Small intestine (tissue), 7 donors: ENCODE measurements around the gene METTL24. TPM values are rescaled to one million over a fixed set of nuclear protein-coding genes. Genes with fewer than 3 reads are reported as not detected.

Experiments
- DNase-seq, 2 donors: peaks; one replicate each; pipeline versions ENCODE4 v3.0.0 to v3.0.0-alpha.2; 2013
- FAIRE-seq: peaks from 2 replicates; lab custom pipeline; 2012; peaks lifted over from hg19 to GRCh38; lab: Jason Lieb, UNC
- H3K27ac ChIP-seq, 3 donors: one replicate each; pipeline ENCODE4 v1.5.1; 2013; ENCODE audit warnings: low read length in 2 of 3, mild to moderate bottlenecking in 2 of 3, control low read depth in 1 of 3, inconsistent platforms in 1 of 3, low read depth in 1 of 3, moderate library complexity in 1 of 3
- H3K27me3 ChIP-seq, 3 donors: one replicate each; pipeline ENCODE4 v1.6.1; 2013; ENCODE audit warnings: low read length in 3 of 3, inconsistent platforms in 1 of 3; ENCODE audit not compliant: control insufficient read depth in 3 of 3, insufficient read depth in 3 of 3
- H3K36me3 ChIP-seq, 3 donors: one replicate each; pipeline ENCODE4 v1.6.1; 2013; ENCODE audit warnings: low read length in 3 of 3, inconsistent platforms in 1 of 3, low read depth in 1 of 3, mild to moderate bottlenecking in 1 of 3, moderate library complexity in 1 of 3; ENCODE audit not compliant: control insufficient read depth in 3 of 3, insufficient read depth in 2 of 3
- H3K4me1 ChIP-seq, 3 donors: one replicate each; pipeline ENCODE4 v1.6.1; 2013; ENCODE audit warnings: low read length in 2 of 3, inconsistent platforms in 1 of 3, low read depth in 1 of 3, mild to moderate bottlenecking in 1 of 3, moderate library complexity in 1 of 3; ENCODE audit not compliant: control insufficient read depth in 3 of 3, insufficient read depth in 2 of 3
- H3K4me3 ChIP-seq, 3 donors: one replicate each; pipeline ENCODE4 v1.5.1; 2013; ENCODE audit warnings: low read length in 3 of 3, control low read depth in 1 of 3, inconsistent platforms in 1 of 3, low read depth in 1 of 3, mild to moderate bottlenecking in 1 of 3, moderate library complexity in 1 of 3
- H3K9me3 ChIP-seq, 2 donors: one replicate each; pipeline ENCODE4 v1.6.1; 2013; ENCODE audit warnings: low read depth in 1 of 2, low read length in 1 of 2; ENCODE audit not compliant: control insufficient read depth in 2 of 2, insufficient read depth in 1 of 2
- WGBS, 3 donors: extraction: QIAGEN DNeasy Blood & Tissue Kit; methylation state at CpG; one replicate each; pipeline ENCODE4 v1.1.7; 2013; 5-methylcytosine and 5-hydroxymethylcytosine counted together
- polyA plus RNA-seq, 4 donors: library from polyadenylated mRNA; stranded (reverse) in 3 of 4; unstranded in 1 of 4; fragments of 200-250 nt in 3 of 4; fragments of 120-200 nt in 1 of 4; gene quantifications; one replicate each; pipeline versions ENCODE4 v1.2.1 to v1.2.3, GENCODE V29; 2013
- donor health status: healthy with polysubstance abuse.
- donor health status: control.
- donor health status: control.
- donor health status: Bipolar disorder and iron deficiency.
- donor health status: healthy.

Gene METTL24
- polyA plus RNA-seq, 4 donors: 0.66 to 1.1 TPM; not detected in 2

DNA sequence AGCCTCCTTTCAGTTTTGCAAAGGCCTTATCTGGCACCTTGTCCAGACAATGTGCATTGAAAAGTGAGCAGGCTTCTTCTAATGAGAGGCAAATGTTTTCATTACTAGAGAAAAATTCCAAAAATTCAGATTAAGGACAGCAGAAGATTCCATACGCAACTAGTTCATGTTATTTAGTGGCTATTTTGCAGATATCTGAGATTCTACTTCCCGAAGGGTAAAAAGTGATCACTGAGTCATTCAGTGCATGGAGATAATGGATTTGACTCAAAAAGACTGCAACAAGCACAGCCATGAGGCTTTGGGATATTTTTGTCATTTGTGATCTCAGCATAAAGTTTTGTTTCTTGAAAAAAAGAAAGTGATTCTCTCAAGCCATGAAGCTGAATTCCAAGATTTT lies 29.9 kb downstream of the METTL24 start:
- H3K27me3 ChIP-seq: peaks cover 0 to 6% (median 0%) of the 10 kb centered on the region in 3 donors
- no peak for FAIRE-seq
- no peak for DNase-seq
- no peaks in the 10 kb centered on the region for H3K36me3 ChIP-seq
- peaks cover 0 to 27% (median 6%) of the 10 kb centered on the region in 3 donors for H3K4me1 ChIP-seq
- no peak overlapping the region for H3K4me3 ChIP-seq
- H3K27ac ChIP-seq: no peak overlapping the region
- WGBS, 3 donors: 73 to 89% (median 88%) methylated on average over 2 of the region's 2 CpGs
- H3K9me3 ChIP-seq: no peaks in the 10 kb centered on the region

DNA sequence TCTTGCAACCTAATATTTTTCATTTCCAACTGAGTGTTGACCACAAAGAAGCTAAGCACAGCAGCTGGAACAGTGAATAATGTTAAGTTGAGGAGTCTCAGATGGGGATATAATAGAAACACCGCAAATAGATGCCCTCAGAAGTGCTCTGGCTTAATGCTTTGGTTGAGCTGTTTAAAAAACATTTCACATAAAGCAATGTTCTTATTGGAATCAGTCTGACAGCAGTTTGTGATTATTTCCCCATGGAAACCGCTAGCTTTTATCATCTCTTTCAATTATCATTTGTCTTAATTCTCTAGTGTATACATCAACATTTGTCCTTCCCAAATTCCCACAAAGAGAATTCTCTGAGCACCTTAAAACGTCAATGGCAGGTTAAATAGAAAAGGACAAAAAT lies 30.8 kb downstream of the METTL24 start:
- no peak for FAIRE-seq
- H3K27ac ChIP-seq: no peak overlapping the region
- peaks cover 0 to 6% (median 0%) of the 10 kb centered on the region in 3 donors for H3K27me3 ChIP-seq

DNA sequence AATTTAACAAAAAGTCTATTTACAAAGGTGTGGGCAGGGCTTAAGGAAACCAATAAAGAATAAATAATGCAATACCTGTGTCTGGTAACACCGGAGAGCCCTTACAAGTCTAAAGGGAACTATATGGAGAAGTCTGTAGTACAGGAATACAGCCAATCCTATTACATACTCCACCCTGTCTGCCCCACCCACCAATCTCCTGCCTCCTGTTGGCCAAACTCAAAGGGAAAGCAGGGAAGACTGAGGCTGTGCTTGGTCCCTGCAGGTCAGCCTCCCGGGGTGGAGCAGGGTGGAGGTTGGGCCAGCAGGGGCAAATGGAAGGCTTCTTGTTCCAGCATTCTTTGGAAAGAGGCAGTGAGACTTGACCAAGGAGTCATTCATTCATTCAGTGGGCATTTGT lies 31.5 kb downstream of the METTL24 start:
- no peaks in the 10 kb centered on the region for H3K9me3 ChIP-seq
- WGBS, 3 donors: 88 to 92% (median 90%) methylated on average over 2 of the region's 2 CpGs
- H3K36me3 ChIP-seq: no peaks in the 10 kb centered on the region
- H3K4me1 ChIP-seq: peaks cover 0 to 29% (median 6%) of the 10 kb centered on the region in 3 donors
- no peak for FAIRE-seq
- H3K27me3 ChIP-seq: peaks cover 0 to 6% (median 0%) of the 10 kb centered on the region in 3 donors
- H3K27ac ChIP-seq: peak overlapping the region in 1 of 3 donors; percentile 28
- no peak overlapping the region for H3K4me3 ChIP-seq
- no peak for DNase-seq

More for the DNA sequence above, 30.8 kb downstream of the METTL24 start:
- H3K4me3 ChIP-seq: no peak overlapping the region
- DNase-seq: no peak
- H3K4me1 ChIP-seq: peaks cover 0 to 29% (median 6%) of the 10 kb centered on the region in 3 donors
- H3K9me3 ChIP-seq: no peaks in the 10 kb centered on the region
- WGBS, 3 donors: 66 to 90% (median 76%) methylated on average over 3 of the region's 3 CpGs
- no peaks in the 10 kb centered on the region for H3K36me3 ChIP-seq

DNA sequence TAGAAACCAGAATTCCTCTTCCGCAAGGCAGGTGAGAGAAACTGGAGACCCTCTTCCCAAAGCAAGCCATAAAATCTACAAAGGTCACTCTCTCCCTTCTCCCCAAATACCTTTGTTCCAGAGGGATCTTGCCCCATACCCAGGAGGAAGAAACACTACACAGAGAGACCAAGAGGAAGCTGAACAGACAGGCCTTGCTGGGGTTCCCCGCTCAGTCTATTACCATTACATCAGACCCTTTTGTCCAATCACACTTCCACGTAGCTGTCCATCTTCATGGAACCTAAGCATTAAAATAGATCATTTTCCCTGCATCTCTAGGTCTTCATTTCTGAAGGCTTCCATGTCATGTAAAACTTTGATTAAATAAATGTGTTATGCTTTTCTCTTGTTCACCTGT lies 32.1 kb downstream of the METTL24 start:
- WGBS, 3 donors: 93 to 95% (median 94%) methylated on average over 3 of the region's 3 CpGs
- no peak for FAIRE-seq
- no peak overlapping the region for H3K4me3 ChIP-seq

DNA sequence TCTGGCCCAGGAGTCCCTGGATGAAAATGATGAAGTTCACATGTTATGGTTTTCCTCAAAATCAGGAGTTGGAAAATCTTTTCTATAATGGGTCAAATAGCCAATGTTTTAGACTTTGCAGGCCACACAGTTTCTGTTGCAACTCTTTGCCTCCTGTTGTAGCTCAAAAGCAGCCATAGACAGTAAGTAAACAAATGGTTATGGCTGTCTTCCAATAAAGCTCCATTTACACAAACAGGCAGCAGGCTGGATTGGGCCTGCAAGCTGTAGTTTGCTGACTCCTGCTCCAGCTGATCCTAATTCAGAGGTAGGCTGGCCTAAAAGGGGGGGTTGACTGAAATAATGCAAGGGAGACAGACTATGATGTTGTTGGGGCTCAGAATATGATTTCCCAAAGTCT lies 33.0 kb downstream of the METTL24 start:
- H3K9me3 ChIP-seq: no peaks in the 10 kb centered on the region
- FAIRE-seq (no peak), DNase-seq (peak; percentile 20 to 51)
- H3K27ac ChIP-seq: peak overlapping the region in 2 of 3 donors; percentile 22 to 33
- H3K36me3 ChIP-seq: no peaks in the 10 kb centered on the region
- peaks cover 0 to 3% (median 0%) of the 10 kb centered on the region in 3 donors for H3K27me3 ChIP-seq
- peaks cover 0 to 27% (median 6%) of the 10 kb centered on the region in 3 donors for H3K4me1 ChIP-seq
- no peak overlapping the region for H3K4me3 ChIP-seq

More for the DNA sequence above, 32.1 kb downstream of the METTL24 start:
- Histone ChIP-seq H3K27me3 (peaks cover 0 to 6% (median 0%) of the 10 kb centered on the region in 3 donors), H3K4me1 (peaks cover 0 to 29% (median 6%) of the 10 kb centered on the region in 3 donors), H3K36me3 (no peaks in the 10 kb centered on the region), H3K9me3 (no peaks in the 10 kb centered on the region), H3K27ac (peak overlapping the region in 2 of 3 donors; percentile 33 to 67)
- no peak for DNase-seq

DNA sequence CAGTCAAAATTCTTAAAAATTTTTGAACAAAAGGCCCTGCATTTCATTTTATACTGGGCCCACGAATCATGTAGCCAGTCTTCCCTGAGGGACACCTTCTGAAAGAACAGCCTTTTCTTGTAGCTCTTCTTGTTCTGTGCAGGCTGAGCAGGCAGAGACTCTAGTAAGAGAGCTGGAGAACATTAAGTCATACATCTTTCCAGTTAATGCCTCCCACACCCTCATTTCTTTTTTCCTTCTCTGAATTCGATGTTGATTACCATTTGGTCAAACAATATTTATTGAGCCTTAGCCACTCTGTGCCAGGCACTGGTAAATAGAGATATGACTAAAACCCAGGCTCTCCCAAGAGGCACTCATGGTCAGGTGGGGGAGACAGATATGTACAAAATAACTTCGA lies 33.6 kb downstream of the METTL24 start:
- Histone ChIP-seq H3K27ac (peak overlapping the region in 1 of 3 donors; percentile 35), H3K27me3 (peaks cover 0 to 4% (median 0%) of the 10 kb centered on the region in 3 donors), H3K9me3 (no peaks in the 10 kb centered on the region), H3K4me3 (no peak overlapping the region), H3K36me3 (no peaks in the 10 kb centered on the region), H3K4me1 (peaks cover 0 to 21% (median 6%) of the 10 kb centered on the region in 3 donors)
- WGBS, 3 donors: 52 to 65% (median 60%) methylated on average over 3 of the region's 3 CpGs
- no peak for FAIRE-seq
- no peak for DNase-seq

DNA sequence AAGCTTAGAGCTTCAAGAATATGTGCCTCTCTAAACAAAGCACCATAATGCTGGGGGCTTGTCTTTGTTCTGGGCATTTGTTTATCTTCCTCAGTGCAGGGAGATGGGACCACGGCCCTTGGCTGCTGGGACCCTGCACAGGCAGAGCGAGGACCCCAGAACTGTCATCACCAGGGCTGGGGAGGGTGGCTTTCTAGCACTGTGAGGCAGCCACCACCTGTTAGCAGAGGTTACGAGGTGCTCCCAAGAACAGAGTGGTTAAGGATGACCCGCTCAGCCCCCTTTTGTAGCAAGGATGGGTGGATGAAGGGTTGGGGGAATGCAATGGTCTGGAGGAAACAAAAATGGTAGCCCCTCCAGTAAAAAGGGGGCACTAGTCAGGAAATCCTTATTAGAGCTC lies 34.9 kb downstream of the METTL24 start:
- Histone ChIP-seq H3K9me3 (no peaks in the 10 kb centered on the region), H3K4me1 (peaks cover 0 to 17% (median 4%) of the 10 kb centered on the region in 3 donors), H3K27ac (no peak overlapping the region), H3K27me3 (peaks cover 0 to 2% (median 0%) of the 10 kb centered on the region in 3 donors), H3K36me3 (no peaks in the 10 kb centered on the region), H3K4me3 (no peak overlapping the region)
- no peak for DNase-seq
- FAIRE-seq: no peak
- WGBS, 3 donors: 86 to 90% (median 86%) methylated on average over 4 of the region's 4 CpGs

DNA sequence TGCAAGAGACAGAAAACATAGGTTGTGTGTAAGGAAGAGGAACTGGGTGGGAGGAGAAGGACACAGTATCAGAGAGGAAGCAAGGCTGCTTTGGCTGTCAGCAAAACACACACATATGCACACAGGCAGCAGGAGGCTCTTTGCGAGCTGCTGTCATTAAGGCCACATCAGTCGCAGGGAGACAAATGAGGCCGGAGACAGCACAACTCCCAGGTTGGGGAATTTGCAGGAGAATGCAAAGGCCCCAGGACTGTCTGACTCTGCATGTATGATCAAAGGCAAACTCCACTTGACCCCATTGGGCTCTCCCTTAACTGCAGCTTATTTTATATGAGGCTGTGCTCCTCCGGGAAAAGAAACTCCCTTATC lies 35.3 kb downstream of the METTL24 start:
- Histone ChIP-seq H3K4me1 (peaks cover 0 to 13% (median 4%) of the 10 kb centered on the region in 3 donors), H3K36me3 (no peaks in the 10 kb centered on the region), H3K27ac (no peak overlapping the region), H3K9me3 (no peaks in the 10 kb centered on the region), H3K4me3 (no peak overlapping the region), H3K27me3 (peaks cover 0 to 3% (median 0%) of the 10 kb centered on the region in 3 donors)
- 66 to 74% (median 67%) methylated on average over 4 of the region's 4 CpGs for WGBS, 3 donors
- DNase-seq (no peak), FAIRE-seq (no peak)
